BE2C (cell line): Measurements from ENCODE around the gene POU3F1.
A peak's percentile ranks its signal among the peaks of the same experiment; 100 is the strongest.

ENCODE experiments used
- DNase-seq: peaks from one replicate; pipeline ENCODE4 v3.0.0-alpha.2; 2020
- H3K27me3 ChIP-seq: fragments of 250-450 bp; sonication (Bioruptor Pico); 2 replicates; pipeline ENCODE4 v1.5.1; 2020; ENCODE audit warnings: mild to moderate bottlenecking
- H3K36me3 ChIP-seq: fragments of 250-450 bp; sonication (Bioruptor Pico); 2 replicates; pipeline ENCODE4 v1.5.1; 2020; ENCODE audit warnings: mild to moderate bottlenecking
- H3K4me1 ChIP-seq: fragments of 250-450 bp; sonication (Bioruptor Pico); 2 replicates; pipeline ENCODE4 v1.5.1; 2020
- H3K4me3 ChIP-seq: 2 replicates; pipeline ENCODE4 v1.5.1; 2011; ENCODE audit warnings: low read depth, low read length
- H3K9me3 ChIP-seq: fragments of 250-450 bp; sonication (Bioruptor Pico); 2 replicates; pipeline ENCODE4 v1.5.1; 2020
- CTCF ChIP-seq: IDR thresholded peaks from 2 replicates; pipeline ENCODE4 v1.5.1; 2012; ENCODE audit warnings: mild to moderate bottlenecking, low read depth, low read length

Gene POU3F1

GRCh38 chr1:38009088-38009840 lies 37.3 kb downstream of the POU3F1 start:
- H3K9me3 ChIP-seq = no peaks in the 10 kb centered on the region
- H3K4me3 ChIP-seq = no peak overlapping the region
- no peak for DNase-seq
- no peaks in the 10 kb centered on the region for H3K4me1 ChIP-seq
- TF ChIP-seq CTCF = no peak
- H3K27me3 ChIP-seq = no peaks in the 10 kb centered on the region
- H3K36me3 ChIP-seq = no peaks in the 10 kb centered on the region

- TF ChIP-seq CTCF = no peak
- no peak for DNase-seq
- H3K36me3 ChIP-seq = no peaks in the 10 kb centered on the region
- no peaks in the 10 kb centered on the region for H3K9me3 ChIP-seq
- no peak overlapping the region for H3K4me3 ChIP-seq
- no peaks in the 10 kb centered on the region for H3K4me1 ChIP-seq
- H3K27me3 ChIP-seq = no peaks in the 10 kb centered on the region
Measured at GRCh38 chr1:38006008-38006828, 40.4 kb downstream of the POU3F1 start.

GRCh38 chr1:38005195-38006007 lies 41.2 kb downstream of the POU3F1 start, which contains the start of gene FHL3:
Gene FHL3, minus strand, starts transcription at chr1:38005514. Its CDS starts 6,102 bp downstream, at chr1:37999412.
- H3K4me3 ChIP-seq = peak within 1 kb of the TSS; percentile 59
- no peaks in the 10 kb centered on the region for H3K9me3 ChIP-seq
- H3K36me3 ChIP-seq = no peaks in the 10 kb centered on the region
- peak; percentile 62 for DNase-seq
- H3K27me3 ChIP-seq = no peaks in the 10 kb centered on the region
- no peaks in the 10 kb centered on the region for H3K4me1 ChIP-seq
- TF ChIP-seq CTCF = no peak

GRCh38 chr1:38004284-38005108 lies 42.1 kb downstream of the POU3F1 start:
- peaks cover 5% of the 10 kb centered on the region for H3K4me1 ChIP-seq
- no peak for TF ChIP-seq CTCF
- no peaks in the 10 kb centered on the region for H3K36me3 ChIP-seq
- no peaks in the 10 kb centered on the region for H3K27me3 ChIP-seq
- DNase-seq = no peak
- no peaks in the 10 kb centered on the region for H3K9me3 ChIP-seq
- H3K4me3 ChIP-seq = peak overlapping the region; percentile 59
